Parathyroid adenoma (tissue), 2 donors: ENCODE results near the gene FARS2.
"Not testable (repeated sequence)": the region's sequence is repeated elsewhere in the genome, so short reads cannot be mapped to it uniquely, and the experiment has no call there.

Source experiments
- H2AFZ ChIP-seq: fragments of 300-600 bp; sonication (generic); one replicate; pipeline ENCODE4 v1.7.0; 2017; ENCODE audit warnings: antibody characterized with exemption, mild to moderate bottlenecking
- H3K27ac ChIP-seq: fragments of 300-600 bp; sonication (generic); one replicate; pipeline ENCODE4 v1.7.0; 2017
- H3K27me3 ChIP-seq: fragments of 300-600 bp; sonication (generic); one replicate; pipeline ENCODE4 v1.7.0; 2017; ENCODE audit warnings: low read length; ENCODE audit not compliant: control insufficient read depth, insufficient read depth
- H3K36me3 ChIP-seq: fragments of 300-600 bp; sonication (generic); one replicate; pipeline ENCODE4 v1.7.0; 2017; ENCODE audit warnings: low read length; ENCODE audit not compliant: control insufficient read depth, insufficient read depth
- H3K4me1 ChIP-seq: fragments of 300-600 bp; sonication (generic); one replicate; pipeline ENCODE4 v1.7.0; 2017; ENCODE audit warnings: control low read depth
- H3K4me2 ChIP-seq: fragments of 300-600 bp; sonication (generic); one replicate; pipeline ENCODE4 v1.7.0; 2017; ENCODE audit warnings: low read length
- H3K4me3 ChIP-seq: fragments of 300-600 bp; sonication (generic); one replicate; pipeline ENCODE4 v1.7.0; 2017; ENCODE audit warnings: low read depth, low read length
- H3K79me2 ChIP-seq: fragments of 300-600 bp; sonication (generic); one replicate; pipeline ENCODE4 v1.7.0; 2017; ENCODE audit warnings: control low read depth
- H3K9ac ChIP-seq: fragments of 300-600 bp; sonication (generic); one replicate; pipeline ENCODE4 v1.7.0; 2017; ENCODE audit warnings: mild to moderate bottlenecking
- H3K9me3 ChIP-seq: fragments of 300-600 bp; sonication (generic); one replicate; pipeline ENCODE4 v1.7.0; 2017; ENCODE audit warnings: low read length; ENCODE audit not compliant: control insufficient read depth
- TF ChIP-seq, protein P1 (sequence below): fragments of 300-600 bp; sonication (generic); IDR thresholded peaks from one replicate; pipeline ENCODE4 v1.7.0; 2017; ENCODE audit warnings: antibody characterized with exemption, mild to moderate bottlenecking
- donor health status: primary hyperparathyroidism.

Gene FARS2

DNA sequence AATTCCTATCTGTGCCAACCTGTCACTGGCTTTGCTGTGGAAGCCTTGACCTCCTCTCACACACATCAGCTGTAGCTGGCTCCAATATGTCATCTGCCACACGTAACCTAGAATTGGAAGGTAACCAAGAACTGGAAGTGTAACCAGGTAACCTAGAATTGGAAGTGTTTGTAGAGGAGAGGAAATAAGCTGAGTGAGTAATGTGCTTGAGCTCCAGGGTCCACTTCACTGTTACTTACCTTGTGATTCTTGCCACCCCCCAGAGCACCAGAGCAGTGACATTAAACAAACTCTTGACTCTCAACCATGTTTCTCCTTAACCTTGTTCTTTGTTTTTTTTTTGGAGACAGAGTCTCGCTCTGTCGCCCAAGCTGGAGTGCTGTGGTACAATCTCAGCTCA is 394.9 kb downstream of the FARS2 start:
- Histone ChIP-seq H2AFZ (no peak overlapping the region), H3K4me2 (no peak overlapping the region), H3K4me1 (peaks cover 9% of the 10 kb centered on the region), H3K9me3 (no peaks in the 10 kb centered on the region), H3K79me2 (no peaks in the 10 kb centered on the region), H3K4me3 (no peak overlapping the region), H3K27me3 (no peaks in the 10 kb centered on the region), H3K9ac (no peak overlapping the region), H3K27ac (no peak overlapping the region), H3K36me3 (no peaks in the 10 kb centered on the region)
- TF ChIP-seq, protein P1, sequence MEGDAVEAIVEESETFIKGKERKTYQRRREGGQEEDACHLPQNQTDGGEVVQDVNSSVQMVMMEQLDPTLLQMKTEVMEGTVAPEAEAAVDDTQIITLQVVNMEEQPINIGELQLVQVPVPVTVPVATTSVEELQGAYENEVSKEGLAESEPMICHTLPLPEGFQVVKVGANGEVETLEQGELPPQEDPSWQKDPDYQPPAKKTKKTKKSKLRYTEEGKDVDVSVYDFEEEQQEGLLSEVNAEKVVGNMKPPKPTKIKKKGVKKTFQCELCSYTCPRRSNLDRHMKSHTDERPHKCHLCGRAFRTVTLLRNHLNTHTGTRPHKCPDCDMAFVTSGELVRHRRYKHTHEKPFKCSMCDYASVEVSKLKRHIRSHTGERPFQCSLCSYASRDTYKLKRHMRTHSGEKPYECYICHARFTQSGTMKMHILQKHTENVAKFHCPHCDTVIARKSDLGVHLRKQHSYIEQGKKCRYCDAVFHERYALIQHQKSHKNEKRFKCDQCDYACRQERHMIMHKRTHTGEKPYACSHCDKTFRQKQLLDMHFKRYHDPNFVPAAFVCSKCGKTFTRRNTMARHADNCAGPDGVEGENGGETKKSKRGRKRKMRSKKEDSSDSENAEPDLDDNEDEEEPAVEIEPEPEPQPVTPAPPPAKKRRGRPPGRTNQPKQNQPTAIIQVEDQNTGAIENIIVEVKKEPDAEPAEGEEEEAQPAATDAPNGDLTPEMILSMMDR, result no peak

DNA sequence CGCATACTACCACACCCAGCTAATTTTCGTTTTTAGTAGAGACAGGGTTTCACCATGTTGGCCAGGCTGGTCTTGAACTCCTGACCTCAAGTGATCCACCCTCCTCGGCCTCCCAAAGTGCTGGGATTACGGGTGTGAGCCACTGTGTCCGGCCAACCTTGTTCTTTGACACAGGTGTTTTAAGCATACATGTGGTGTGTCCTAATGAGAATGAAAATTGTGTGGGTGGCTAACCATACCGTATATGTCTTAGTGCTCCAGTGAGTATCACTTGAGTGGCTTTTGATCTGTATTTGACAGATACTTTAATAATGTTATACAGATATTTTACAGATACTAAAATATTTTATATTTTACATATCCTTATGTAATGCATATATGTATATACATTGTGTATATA is 395.4 kb downstream of the FARS2 start:
- H2AFZ ChIP-seq, H3K4me2 ChIP-seq, H3K27ac ChIP-seq, H3K9me3 ChIP-seq, H3K4me3 ChIP-seq, H3K9ac ChIP-seq, H3K79me2 ChIP-seq, H3K36me3 ChIP-seq, H3K4me1 ChIP-seq, H3K27me3 ChIP-seq: not testable (repeated sequence)

DNA sequence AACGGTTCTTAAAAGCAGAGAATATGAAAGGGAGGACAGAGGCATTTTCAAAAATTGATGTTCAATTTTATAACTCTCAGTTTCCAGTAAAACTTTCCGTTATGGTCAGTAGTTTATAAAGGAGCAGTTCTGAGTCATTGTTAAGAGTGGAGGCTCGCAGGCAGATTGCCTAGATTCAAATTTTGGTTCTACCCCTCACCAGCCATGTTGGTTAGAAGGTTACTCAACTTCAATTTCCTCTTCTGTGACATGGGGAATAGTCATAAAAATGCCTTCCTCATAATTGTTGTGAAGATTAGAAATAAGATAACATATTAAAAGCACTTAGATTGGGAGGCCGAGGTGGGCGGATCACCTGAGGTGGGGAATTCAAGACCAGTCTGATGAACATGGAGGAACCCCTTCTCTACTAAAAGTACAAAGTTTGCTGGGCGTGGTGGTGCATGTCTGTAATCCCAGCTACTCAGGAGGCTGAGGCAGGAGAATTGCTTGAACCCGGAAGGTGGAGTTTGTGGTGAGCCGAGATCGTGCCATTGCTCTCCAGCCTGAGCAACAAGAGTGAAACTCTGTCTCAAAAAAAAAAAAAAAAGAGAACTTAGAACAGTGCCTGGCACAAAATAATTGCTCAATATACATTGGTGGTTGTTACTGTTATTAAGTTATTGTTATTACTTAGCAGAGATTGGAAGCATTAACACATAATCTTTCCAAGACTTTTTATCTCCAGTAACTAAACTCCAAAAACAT is 396.5 kb downstream of the FARS2 start:
- Histone ChIP-seq H3K4me3 (no peak overlapping the region), H3K4me1 (peaks cover 3% of the 10 kb centered on the region), H3K9ac (no peak overlapping the region), H3K36me3 (no peaks in the 10 kb centered on the region), H2AFZ (no peak overlapping the region), H3K27ac (no peak overlapping the region), H3K9me3 (no peaks in the 10 kb centered on the region), H3K4me2 (no peak overlapping the region), H3K27me3 (no peaks in the 10 kb centered on the region), H3K79me2 (no peaks in the 10 kb centered on the region)
- TF ChIP-seq, protein P1, result no peak

DNA sequence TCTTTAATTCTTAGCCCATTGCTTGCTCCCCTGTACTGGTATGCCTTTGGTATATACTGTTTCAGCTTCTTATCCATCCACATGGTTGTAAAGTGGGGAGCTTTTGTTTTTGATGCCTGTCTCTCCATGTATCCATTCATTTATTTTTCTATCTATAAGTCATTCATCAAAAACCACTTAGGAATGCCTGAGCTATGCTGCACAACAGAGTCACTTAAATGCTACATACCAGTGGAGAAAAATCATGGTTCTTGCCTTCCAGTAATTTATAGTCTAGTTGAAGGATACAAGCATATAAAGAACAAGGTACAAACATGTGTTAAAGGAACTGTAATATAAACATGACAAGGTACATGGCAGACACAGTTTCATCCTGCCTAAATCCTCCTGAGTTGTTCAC is 398.2 kb downstream of the FARS2 start:
- H3K27ac ChIP-seq, result no peak overlapping the region
- H3K4me3 ChIP-seq, result no peak overlapping the region
- no peaks in the 10 kb centered on the region for H3K27me3 ChIP-seq
- TF ChIP-seq, protein P1, result no peak
- peaks cover 9% of the 10 kb centered on the region for H3K4me1 ChIP-seq
- H2AFZ ChIP-seq, result no peak overlapping the region
- no peaks in the 10 kb centered on the region for H3K79me2 ChIP-seq
- H3K9me3 ChIP-seq, result no peaks in the 10 kb centered on the region
- no peaks in the 10 kb centered on the region for H3K36me3 ChIP-seq
- no peak overlapping the region for H3K4me2 ChIP-seq
- no peak overlapping the region for H3K9ac ChIP-seq

DNA sequence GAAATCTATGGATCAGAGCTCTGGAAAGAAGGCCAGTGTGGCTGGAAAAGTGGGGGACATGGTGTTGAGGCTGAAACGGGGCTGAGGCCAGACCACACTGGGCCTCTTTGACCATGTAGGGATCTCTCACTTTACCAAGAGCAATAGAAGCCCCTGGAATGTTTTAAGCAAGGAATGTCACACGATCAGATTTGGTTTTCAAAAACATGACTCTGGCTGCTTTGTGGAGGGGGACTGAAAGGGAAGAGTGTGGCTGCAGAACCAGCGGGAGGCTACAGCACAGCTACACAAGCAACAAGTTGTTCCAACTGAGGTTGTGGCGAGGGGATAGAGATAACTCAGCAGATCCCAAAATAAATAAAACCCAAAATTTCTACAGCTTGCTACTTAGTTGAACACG is 399.5 kb downstream of the FARS2 start:
- H3K27ac ChIP-seq, result no peak overlapping the region
- no peak overlapping the region for H3K4me3 ChIP-seq
- H3K36me3 ChIP-seq, result no peaks in the 10 kb centered on the region
- no peaks in the 10 kb centered on the region for H3K79me2 ChIP-seq
- TF ChIP-seq, protein P1, result no peak
- H3K9me3 ChIP-seq, result no peaks in the 10 kb centered on the region
- peaks cover 22% of the 10 kb centered on the region for H3K4me1 ChIP-seq
- no peak overlapping the region for H3K9ac ChIP-seq
- H3K4me2 ChIP-seq, result no peak overlapping the region
- no peak overlapping the region for H2AFZ ChIP-seq
- no peaks in the 10 kb centered on the region for H3K27me3 ChIP-seq
